HUES48 (cell line): Measurements from ENCODE around the gene ZNF101.

Experiments
- H3K27ac ChIP-seq: one replicate; pipeline ENCODE4 v1.7.0; 2013; ENCODE audit warnings: low read depth, low read length, inconsistent platforms
- H3K27me3 ChIP-seq: 2 replicates; pipeline ENCODE4 v1.6.1; 2013; ENCODE audit warnings: mild to moderate bottlenecking, low read length; ENCODE audit not compliant: control insufficient read depth, insufficient read depth
- H3K36me3 ChIP-seq: 2 replicates; pipeline ENCODE4 v1.6.1; 2013; ENCODE audit warnings: low read length; ENCODE audit not compliant: control insufficient read depth, insufficient read depth
- H3K4me1 ChIP-seq: 2 replicates; pipeline ENCODE4 v1.6.1; 2013; ENCODE audit warnings: mild to moderate bottlenecking, low read length; ENCODE audit not compliant: control insufficient read depth, insufficient read depth
- H3K4me3 ChIP-seq: 2 replicates; pipeline ENCODE4 v1.5.1; 2013; ENCODE audit warnings: mild to moderate bottlenecking, low read depth, low read length
- H3K9ac ChIP-seq: 2 replicates; pipeline ENCODE4 v1.6.1; 2013; ENCODE audit warnings: mild to moderate bottlenecking, low read depth, low read length, moderate library complexity
- H3K9me3 ChIP-seq: 2 replicates; pipeline ENCODE4 v1.6.1; 2013; ENCODE audit warnings: low read length; ENCODE audit not compliant: control insufficient read depth, insufficient read depth

ZNF101 gene

DNA sequence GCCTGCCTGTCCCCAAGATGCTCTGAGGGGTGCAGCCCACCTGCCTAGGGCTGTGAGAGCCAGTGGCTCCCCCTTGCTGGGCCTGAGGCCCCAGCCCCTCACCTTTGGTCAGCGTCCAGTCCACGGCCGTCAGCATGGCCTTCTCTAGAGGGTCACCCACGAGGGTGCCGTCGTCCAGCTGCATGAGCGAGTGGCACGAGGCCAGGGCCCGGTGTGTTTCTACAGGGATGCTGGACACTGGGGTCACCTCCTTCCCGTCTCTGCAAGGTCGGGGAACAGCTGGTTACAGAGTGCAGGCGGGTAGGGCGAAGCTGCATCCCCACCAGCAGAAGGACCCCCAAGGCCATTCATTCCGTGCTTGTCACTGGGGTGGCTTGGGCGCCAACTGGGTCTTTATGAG lies 14.2 kb upstream of the ZNF101 start:
- Histone ChIP-seq H3K9me3 (no peaks in the 10 kb centered on the region), H3K36me3 (peaks cover 99% of the 10 kb centered on the region), H3K9ac (no peak overlapping the region), H3K4me3 (no peak overlapping the region), H3K4me1 (no peaks in the 10 kb centered on the region), H3K27me3 (no peaks in the 10 kb centered on the region), H3K27ac (no peak overlapping the region)

DNA sequence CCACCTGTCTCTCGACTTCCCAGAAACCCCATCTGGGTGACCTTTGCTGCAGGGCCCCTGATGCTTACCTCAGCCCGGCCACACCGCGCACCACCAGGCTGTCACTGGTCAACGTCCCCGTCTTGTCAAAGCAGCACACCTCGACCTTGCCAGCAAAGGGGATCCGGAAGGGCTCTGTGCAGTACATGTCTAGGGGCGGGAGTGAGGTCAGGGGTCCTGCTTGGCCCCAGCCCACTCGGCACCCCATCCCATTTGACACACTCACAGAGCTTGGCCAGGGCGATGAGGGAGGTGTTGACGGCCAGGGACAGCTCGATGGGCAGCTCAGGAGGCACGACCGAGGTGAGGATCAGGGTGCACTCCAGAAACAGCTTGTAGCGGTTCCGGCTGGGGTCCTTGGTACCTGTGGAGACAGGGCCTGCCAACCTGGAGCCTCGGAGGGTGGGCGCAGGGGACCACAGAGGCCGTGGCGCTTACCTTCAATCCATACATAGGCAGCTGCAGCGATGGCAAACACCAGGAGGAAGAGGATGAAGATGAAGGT lies 13.5 kb upstream of the ZNF101 start:
- H3K4me3 ChIP-seq = no peak overlapping the region
- no peaks in the 10 kb centered on the region for H3K27me3 ChIP-seq
- no peak overlapping the region for H3K9ac ChIP-seq
- H3K9me3 ChIP-seq = no peaks in the 10 kb centered on the region
- H3K4me1 ChIP-seq = no peaks in the 10 kb centered on the region
- no peak overlapping the region for H3K27ac ChIP-seq
- peaks cover 99% of the 10 kb centered on the region for H3K36me3 ChIP-seq

DNA sequence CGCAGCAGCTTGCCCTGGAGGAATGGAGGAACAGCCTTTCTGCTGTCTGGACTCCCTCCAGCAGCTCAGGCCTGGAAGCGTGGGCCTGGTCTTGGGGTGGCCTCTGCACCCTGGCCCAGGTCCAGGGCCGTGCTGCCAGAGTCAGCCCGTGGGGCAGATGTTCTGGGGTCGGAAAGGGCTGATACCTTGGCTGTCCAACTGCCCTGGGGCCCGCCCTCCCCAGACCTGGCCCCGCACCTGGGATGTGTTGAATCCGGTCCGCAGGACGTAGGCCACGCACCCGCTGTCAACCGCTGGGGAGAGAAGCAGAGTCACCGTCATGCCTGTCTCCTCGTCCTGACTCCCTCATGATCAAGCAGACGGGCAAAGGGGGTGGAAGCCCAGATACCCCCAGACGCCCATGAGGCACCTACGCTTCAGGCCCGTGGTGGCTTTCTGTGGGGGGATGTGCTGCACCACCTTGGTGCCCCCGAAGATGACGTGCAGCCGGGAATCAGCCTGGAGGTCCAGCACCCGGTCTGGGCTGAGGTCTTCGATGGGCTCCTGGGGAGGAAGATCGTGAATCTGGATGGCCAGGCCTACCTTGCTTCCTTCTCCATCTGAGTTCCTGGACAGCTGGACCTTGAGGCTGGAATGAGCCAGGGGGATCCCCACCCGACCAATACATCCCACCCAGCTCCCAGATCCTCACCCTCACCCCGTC lies 12.8 kb upstream of the ZNF101 start:
- Histone ChIP-seq H3K27ac (no peak overlapping the region), H3K27me3 (no peaks in the 10 kb centered on the region), H3K9me3 (no peaks in the 10 kb centered on the region), H3K4me3 (no peak overlapping the region), H3K36me3 (peaks cover 93% of the 10 kb centered on the region), H3K9ac (no peak overlapping the region), H3K4me1 (no peaks in the 10 kb centered on the region)

DNA sequence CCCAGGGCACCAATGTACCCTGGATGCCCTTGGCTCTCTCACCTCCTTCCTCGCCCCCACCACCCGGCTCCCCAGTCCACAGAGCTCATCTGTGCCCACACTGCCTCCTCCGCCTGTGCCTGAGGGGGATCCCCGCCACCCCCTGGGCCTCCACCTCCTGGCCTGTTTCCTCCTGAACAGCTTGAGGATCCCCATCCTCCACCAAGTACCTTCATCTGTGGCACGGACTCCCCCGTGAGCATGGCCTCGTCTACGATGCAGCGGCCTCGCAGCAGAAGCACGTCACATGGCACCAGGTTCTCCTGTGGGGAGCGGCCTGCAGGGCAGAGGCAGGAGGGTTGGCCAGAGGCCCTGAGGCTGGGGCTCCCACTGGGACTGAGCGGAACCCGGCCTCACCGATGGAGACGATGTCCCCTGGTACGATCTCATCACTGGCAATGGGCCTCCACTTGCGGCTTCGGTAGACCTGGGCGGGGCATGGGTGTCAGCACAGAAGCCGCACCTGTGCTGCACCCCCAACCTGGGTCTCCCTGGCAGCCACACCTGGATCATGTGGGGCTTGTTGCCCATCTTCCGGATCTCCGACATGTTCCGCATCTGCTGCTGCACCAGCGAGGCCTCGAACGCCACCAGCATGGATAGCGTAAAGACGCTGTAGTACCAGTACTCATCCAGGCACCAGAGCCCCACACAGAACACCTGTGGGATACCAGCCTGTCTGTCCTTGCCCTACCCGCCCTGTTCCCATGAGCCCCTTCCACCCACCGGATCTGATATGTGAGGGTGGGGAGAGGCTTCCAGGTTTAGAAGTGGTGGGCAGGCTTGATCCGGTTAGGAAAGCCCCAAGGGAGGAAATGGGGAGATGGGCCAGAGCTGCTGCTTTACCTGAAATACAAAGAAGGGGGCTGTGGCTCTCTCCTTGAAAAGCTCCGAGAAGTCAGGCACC lies 11.9 kb upstream of the ZNF101 start:
- Histone ChIP-seq H3K27me3 (no peaks in the 10 kb centered on the region), H3K9me3 (no peaks in the 10 kb centered on the region), H3K36me3 (peaks cover 90% of the 10 kb centered on the region), H3K4me3 (no peak overlapping the region), H3K4me1 (no peaks in the 10 kb centered on the region), H3K9ac (no peak overlapping the region), H3K27ac (no peak overlapping the region)

DNA sequence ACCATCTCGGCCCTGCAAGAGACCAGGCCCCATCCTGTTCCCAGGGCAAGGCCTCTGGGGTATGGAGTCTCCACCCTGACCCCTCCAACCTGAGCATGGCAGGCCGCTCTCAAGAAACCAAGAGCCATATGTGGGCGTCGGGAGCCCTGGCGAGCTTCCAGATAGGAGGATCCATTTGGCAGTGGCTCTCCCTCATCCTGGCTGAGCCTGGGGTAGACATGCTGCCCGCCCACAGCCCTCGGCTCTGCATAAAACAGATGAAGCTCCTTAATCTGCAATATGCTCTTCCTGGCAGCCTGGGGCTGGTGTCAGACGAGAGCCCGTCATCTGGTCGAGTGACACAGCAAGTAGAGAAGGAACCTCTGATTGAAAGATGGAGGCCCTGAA lies 11.2 kb upstream of the ZNF101 start:
- H3K27me3 ChIP-seq = no peaks in the 10 kb centered on the region
- H3K9me3 ChIP-seq = no peaks in the 10 kb centered on the region
- no peak overlapping the region for H3K27ac ChIP-seq
- H3K4me3 ChIP-seq = no peak overlapping the region
- H3K9ac ChIP-seq = no peak overlapping the region
- H3K36me3 ChIP-seq = peaks cover 86% of the 10 kb centered on the region
- H3K4me1 ChIP-seq = peaks cover 4% of the 10 kb centered on the region

DNA sequence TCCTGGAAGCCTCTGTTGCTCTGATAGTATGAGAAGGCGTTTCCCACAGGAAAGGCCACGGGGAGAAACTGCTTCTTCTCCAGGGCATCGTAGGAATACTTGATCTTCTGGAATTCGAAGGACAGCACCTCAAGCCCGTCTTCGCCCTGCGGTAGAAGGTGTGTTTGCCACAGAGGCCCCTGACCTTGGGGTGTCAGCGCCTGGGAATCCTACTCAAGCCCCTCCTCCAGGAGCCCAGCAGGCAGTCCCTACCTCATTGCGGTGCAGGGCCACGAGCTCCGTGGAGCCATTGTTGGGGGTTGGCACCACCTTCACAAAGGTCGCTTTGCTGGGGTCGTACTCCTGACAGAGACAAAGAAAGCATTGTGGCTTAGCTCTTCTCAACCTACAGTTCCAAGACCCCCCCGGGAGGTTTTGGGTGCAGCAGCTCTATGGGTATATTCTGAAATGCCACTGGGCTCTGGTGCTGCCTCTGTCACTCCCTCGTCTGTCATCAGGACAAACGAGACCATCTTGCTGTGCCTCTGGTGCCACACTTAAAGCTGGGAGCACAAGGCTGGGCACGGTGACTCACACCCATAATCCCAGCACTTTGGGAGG lies 8.9 kb upstream of the ZNF101 start:
- H3K4me3 ChIP-seq = no peak overlapping the region
- H3K27ac ChIP-seq = no peak overlapping the region
- no peaks in the 10 kb centered on the region for H3K27me3 ChIP-seq
- peaks cover 63% of the 10 kb centered on the region for H3K36me3 ChIP-seq
- H3K9me3 ChIP-seq = no peaks in the 10 kb centered on the region
- no peak overlapping the region for H3K9ac ChIP-seq
- H3K4me1 ChIP-seq = peaks cover 8% of the 10 kb centered on the region

DNA sequence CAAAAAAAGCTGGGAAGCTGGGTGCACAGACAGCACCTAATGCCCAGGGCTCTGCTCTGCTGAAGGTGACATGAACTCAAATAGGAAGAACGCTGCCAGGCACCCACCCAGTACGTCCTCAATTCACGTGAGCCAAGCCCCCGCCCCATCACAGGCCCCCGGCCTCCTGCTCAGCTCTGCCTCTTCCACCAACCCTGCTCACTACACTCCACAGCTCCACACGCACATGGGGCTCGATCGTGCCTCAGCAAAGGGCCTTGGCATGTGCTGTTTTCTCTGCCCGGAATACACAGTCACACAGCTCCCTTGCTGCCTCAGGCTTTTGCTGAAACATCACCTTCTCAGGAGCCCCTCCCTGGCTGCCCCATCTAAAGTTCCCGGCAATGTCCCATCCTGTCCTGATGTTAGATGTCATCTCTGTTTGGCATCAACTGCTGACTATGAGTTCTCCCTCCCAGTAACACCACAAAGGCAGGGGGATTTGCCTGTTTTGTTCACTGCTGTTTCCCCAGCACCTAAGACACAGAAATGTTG lies 7.4 kb upstream of the ZNF101 start:
- Histone ChIP-seq H3K36me3 (peaks cover 48% of the 10 kb centered on the region), H3K9ac (no peak overlapping the region), H3K27me3 (no peaks in the 10 kb centered on the region), H3K27ac (no peak overlapping the region), H3K9me3 (no peaks in the 10 kb centered on the region), H3K4me1 (peaks cover 8% of the 10 kb centered on the region), H3K4me3 (no peak overlapping the region)

DNA sequence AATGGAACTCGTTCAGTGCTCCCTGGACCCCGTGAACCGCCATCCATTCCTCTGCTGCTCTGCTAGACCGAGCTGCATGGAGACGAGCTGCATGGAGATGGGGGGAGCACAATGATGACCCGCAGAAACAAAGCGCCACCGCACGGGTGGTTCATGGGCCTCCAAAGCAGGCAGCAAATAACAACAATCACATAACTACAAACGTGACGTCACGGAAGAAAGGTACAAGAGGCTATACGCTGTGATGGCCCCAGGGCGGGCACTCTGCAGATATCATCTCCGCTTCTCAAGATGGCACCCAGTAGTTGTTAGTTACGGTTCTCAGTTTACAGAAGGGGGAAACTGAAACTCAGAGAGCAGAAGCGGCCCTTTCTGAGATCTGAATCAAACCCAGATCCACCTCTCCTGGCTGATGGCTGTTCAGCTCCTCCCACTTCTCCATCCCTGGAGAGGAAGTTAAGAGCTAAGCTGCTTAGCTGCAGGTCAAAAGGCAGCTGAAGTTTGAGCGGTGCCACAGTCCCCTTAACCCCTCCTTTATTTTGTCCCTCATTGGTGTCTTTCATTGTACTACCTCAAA lies 6.9 kb upstream of the ZNF101 start:
- no peaks in the 10 kb centered on the region for H3K27me3 ChIP-seq
- peaks cover 8% of the 10 kb centered on the region for H3K4me1 ChIP-seq
- no peaks in the 10 kb centered on the region for H3K9me3 ChIP-seq
- no peak overlapping the region for H3K9ac ChIP-seq
- no peak overlapping the region for H3K27ac ChIP-seq
- peaks cover 42% of the 10 kb centered on the region for H3K36me3 ChIP-seq
- H3K4me3 ChIP-seq = peak overlapping the region; percentile 95; the same call in 1 of the 2 replicates

DNA sequence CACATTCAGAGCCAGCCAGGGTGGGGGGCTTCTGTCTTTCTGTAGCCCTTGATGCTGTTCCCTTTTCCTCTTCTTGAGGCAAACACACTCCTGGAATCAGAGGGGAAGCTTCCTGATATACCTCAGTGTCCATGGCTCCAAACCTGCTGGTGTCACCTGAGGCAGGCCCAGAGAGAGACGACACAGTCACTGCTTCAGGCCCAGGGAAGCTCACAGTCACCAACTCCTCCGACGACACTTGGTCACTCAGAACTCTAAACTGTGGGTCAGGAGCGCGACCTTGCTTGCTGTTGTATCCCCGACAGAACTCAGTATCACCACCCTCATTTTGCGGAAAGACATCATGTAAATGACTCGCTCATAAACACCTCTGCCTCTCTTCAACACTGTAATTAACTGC lies 6.3 kb upstream of the ZNF101 start:
- peaks cover 37% of the 10 kb centered on the region for H3K36me3 ChIP-seq
- H3K27me3 ChIP-seq = no peaks in the 10 kb centered on the region
- H3K9me3 ChIP-seq = no peaks in the 10 kb centered on the region
- peaks cover 8% of the 10 kb centered on the region for H3K4me1 ChIP-seq
- H3K9ac ChIP-seq = no peak overlapping the region
- H3K27ac ChIP-seq = peak overlapping the region; percentile 24
- peak overlapping the region; percentile 95 for H3K4me3 ChIP-seq

DNA sequence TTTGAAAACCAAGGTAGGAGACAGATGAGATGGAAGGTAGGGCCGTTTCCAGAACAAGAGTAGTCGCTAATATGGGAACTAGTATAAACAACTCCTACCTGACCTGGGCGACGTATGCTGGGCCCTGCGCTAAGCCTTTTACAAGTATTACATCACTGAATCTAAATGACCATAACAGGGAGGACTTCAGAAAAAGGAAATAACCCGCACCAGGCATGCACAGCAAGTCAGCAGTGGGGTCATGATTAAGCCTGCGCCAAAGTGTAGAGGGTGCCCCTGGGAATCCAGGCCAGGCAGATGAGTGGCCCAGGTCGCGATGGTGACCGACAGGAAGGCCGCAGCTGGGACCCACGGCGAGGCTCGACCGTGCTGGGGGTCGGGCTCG lies 5.8 kb upstream of the ZNF101 start:
- Histone ChIP-seq H3K9ac (peak overlapping the region; percentile 90), H3K4me3 (peak overlapping the region; percentile 95), H3K4me1 (peaks cover 8% of the 10 kb centered on the region), H3K27ac (peak overlapping the region; percentile 96), H3K27me3 (no peaks in the 10 kb centered on the region), H3K36me3 (peaks cover 31% of the 10 kb centered on the region), H3K9me3 (no peaks in the 10 kb centered on the region)
